Measurements from ENCODE around the gene TNFRSF6B.

TNFRSF6B gene

DNA sequence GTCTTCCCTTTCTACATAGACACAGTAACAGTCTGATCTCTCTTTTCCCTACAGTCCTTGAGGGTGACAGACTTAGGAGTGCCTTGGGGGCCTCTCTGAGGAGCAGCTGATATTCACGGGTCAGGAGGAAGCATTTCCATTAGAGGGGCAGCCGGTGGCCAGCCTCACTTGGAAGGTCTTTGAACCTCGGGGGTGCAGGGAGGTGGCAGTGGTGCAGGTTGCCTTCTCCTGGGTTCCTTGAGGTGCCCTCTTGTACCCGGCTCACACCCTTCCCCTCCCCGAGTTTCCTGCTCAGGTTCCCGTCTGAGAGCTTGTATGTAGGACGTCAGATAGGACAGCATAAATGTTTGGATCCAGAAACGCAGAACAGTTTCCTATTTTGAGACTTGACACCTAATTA is 35.8 kb upstream of the TNFRSF6B start:
- TF ChIP-seq GLIS3 (CRISPR knock-in tag; IDR thresholded peaks at IDR 0.05) (no peak), PPARA (CRISPR knock-in tag; IDR thresholded peaks at IDR 0.05; ENCODE audit: borderline replicate concordance) (no peak)
- no peak for ATAC-seq

DNA sequence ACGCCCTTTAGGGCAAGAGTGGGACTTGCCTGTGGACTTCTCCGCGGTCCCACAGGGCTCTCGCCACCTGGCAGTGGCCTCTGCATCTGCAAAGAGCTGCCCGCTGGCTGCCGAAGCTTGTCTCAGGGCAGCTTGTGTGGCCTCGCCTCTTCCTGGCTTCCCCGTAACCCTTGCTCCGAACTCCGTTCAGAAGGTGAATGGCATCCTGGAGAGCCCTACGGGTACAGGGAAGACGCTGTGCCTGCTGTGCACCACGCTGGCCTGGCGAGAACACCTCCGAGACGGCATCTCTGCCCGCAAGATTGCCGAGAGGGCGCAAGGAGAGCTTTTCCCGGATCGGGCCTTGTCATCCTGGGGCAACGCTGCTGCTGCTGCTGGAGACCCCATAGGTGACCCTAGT is 35.3 kb upstream of the TNFRSF6B start:
- no peak for ATAC-seq
- TF ChIP-seq RARB (CRISPR knock-in tag; IDR thresholded peaks at IDR 0.05) (no peak), TCF4 (CRISPR knock-in tag; IDR thresholded peaks at IDR 0.05; ENCODE audit: borderline replicate concordance) (no peak), ARNTL (CRISPR knock-in tag; IDR thresholded peaks at IDR 0.05; ENCODE audit: borderline replicate concordance, low read depth) (no peak), CSDC2 (CRISPR knock-in tag; IDR thresholded peaks at IDR 0.05) (no peak), ZFP30 (CRISPR knock-in tag; IDR thresholded peaks at IDR 0.05) (no peak)

DNA sequence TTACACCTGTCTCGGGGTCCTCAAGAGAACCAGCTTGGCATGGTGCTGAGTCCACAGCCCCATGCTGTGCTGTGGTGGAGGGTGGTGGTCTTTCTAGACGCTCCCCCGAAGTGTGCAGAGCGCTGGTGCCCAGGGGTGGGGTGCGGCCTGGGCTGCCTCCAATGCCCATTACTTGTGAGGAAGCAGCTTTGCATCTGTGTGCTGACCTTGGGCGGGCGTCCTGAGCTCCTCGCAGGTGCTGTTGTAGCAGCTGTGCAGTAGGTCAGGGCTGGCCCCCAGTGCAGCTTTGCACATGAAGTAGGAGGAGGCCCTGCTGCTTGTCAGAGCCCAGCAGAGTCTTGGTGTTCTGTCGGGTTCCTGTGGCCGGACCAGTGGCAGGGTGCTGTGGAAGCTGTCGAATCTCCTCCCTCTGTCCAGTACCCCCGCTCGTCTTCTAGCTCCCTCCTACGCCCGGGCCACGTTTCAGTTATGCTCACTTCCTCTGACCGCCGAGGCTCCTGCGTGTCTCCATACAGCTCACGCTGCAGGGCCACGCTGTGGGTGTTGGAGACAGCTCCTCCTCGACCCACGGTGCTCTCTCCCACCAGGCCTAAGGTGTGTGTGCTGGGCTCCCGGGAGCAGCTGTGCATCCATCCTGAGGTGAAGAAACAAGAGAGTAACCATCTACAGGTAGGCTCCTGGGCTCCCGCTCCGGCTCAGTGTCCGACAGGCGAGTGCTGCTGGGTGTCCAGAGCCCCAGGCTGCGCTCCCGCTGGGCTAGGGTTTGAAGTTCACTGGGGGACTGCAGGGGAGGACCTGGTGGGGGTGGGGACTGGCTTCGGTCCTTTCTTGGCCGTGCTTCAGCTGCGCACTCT is 34.3 kb upstream of the TNFRSF6B start:
- TF ChIP-seq GLIS3 (CRISPR knock-in tag; IDR thresholded peaks at IDR 0.05), result no peak
- no peak for TF ChIP-seq SNAI2 (CRISPR knock-in tag; IDR thresholded peaks at IDR 0.05)
- TF ChIP-seq, protein P1, sequence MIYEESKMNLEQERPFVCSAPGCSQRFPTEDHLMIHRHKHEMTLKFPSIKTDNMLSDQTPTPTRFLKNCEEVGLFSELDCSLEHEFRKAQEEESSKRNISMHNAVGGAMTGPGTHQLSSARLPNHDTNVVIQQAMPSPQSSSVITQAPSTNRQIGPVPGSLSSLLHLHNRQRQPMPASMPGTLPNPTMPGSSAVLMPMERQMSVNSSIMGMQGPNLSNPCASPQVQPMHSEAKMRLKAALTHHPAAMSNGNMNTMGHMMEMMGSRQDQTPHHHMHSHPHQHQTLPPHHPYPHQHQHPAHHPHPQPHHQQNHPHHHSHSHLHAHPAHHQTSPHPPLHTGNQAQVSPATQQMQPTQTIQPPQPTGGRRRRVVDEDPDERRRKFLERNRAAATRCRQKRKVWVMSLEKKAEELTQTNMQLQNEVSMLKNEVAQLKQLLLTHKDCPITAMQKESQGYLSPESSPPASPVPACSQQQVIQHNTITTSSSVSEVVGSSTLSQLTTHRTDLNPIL (CRISPR knock-in tag; IDR thresholded peaks at IDR 0.05; ENCODE audit: low read depth), result no peak
- TF ChIP-seq ZFP3 (CRISPR knock-in tag; IDR thresholded peaks at IDR 0.05), result no peak
- TF ChIP-seq, protein P2, sequence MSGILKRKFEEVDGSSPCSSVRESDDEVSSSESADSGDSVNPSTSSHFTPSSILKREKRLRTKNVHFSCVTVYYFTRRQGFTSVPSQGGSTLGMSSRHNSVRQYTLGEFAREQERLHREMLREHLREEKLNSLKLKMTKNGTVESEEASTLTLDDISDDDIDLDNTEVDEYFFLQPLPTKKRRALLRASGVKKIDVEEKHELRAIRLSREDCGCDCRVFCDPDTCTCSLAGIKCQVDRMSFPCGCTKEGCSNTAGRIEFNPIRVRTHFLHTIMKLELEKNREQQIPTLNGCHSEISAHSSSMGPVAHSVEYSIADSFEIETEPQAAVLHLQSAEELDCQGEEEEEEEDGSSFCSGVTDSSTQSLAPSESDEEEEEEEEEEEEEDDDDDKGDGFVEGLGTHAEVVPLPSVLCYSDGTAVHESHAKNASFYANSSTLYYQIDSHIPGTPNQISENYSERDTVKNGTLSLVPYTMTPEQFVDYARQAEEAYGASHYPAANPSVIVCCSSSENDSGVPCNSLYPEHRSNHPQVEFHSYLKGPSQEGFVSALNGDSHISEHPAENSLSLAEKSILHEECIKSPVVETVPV (CRISPR knock-in tag; IDR thresholded peaks at IDR 0.05), result no peak
- no peak for TF ChIP-seq ESRRG (CRISPR knock-in tag; IDR thresholded peaks at IDR 0.05)
- no peak for ATAC-seq

DNA sequence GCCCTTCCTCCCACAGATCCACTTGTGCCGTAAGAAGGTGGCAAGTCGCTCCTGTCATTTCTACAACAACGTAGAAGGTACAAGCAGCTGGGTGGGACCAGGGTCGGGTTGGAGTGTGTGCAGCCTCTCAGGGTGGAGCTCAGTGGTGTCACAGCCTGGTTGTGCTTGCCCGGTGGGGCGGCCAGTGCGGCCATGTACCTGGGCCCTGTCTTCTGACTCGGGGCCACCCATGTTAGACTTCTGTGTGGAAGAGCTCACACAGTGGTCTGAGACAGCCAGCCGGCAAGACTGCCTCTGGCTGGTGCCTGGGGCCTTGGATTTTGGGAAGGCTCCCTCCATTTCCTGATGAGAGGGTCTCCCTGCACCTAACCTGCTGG is 33.7 kb upstream of the TNFRSF6B start:
- TF ChIP-seq GLIS3 (CRISPR knock-in tag; IDR thresholded peaks at IDR 0.05), result no peak
- TF ChIP-seq TCF4 (CRISPR knock-in tag; IDR thresholded peaks at IDR 0.05; ENCODE audit: borderline replicate concordance), result no peak
- no peak for TF ChIP-seq BACH2 (CRISPR knock-in tag; IDR thresholded peaks at IDR 0.05; ENCODE audit: borderline replicate concordance)
- TF ChIP-seq ZC3H10 (CRISPR knock-in tag; IDR thresholded peaks at IDR 0.05), result no peak
- no peak for TF ChIP-seq ESRRG (CRISPR knock-in tag; IDR thresholded peaks at IDR 0.05)
- TF ChIP-seq, protein P1 (CRISPR knock-in tag; IDR thresholded peaks at IDR 0.05; ENCODE audit: low read depth), result no peak
- TF ChIP-seq TOX (CRISPR knock-in tag; IDR thresholded peaks at IDR 0.05; ENCODE audit: borderline replicate concordance), result no peak
- no peak for TF ChIP-seq ZFP30 (CRISPR knock-in tag; IDR thresholded peaks at IDR 0.05)
- TF ChIP-seq ZNF565 (CRISPR knock-in tag; conservative IDR thresholded peaks at IDR 0.05; ENCODE audit: low read depth), result no peak
- TF ChIP-seq, protein P2 (CRISPR knock-in tag; IDR thresholded peaks at IDR 0.05), result no peak
- TF ChIP-seq SNAI2 (CRISPR knock-in tag; IDR thresholded peaks at IDR 0.05), result no peak
- TF ChIP-seq RARB (CRISPR knock-in tag; IDR thresholded peaks at IDR 0.05), result no peak
- no peak for TF ChIP-seq ZNF8 (CRISPR knock-in tag; IDR thresholded peaks at IDR 0.05)
- TF ChIP-seq ZNF70 (CRISPR knock-in tag; IDR thresholded peaks at IDR 0.05), result no peak
- no peak for ATAC-seq

DNA sequence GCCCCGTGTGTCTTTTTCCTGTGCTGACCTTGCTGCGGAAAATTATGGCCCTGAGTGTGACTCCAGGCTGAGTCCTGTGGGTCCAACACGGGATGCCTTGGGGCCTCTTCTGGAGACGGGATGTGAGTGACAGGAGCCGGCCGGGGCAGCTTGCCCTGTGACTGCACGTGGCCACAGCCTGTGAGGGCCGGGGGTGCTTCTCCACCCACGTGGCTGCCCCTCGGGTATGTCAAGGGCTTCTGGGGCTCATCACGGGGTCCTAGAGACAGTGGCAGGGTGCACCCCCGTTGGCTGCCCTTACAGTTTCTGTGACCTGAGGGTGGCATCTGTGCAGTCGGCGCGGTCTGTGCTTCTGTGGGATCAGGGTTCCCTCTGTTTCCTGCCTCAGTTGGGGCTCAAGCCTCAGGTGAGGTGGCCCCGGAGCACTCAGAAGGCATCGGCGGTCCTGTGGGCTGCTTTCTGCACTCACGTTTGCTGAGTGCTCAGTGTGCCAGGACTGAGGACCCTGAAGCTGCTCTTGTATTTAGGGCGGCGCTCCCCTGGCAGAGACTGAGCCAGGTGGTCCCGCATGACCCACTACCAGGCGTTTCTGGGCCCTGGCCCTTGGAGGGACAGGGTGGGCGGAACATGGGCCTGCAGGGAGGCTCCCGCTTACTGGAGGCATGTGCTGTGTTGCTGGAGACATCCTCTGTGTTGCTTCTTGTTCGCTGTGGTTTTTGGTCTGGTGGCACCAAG is 33.0 kb upstream of the TNFRSF6B start:
- ATAC-seq, result no peak
- no peak for TF ChIP-seq GLIS3 (CRISPR knock-in tag; IDR thresholded peaks at IDR 0.05)
- TF ChIP-seq CSDC2 (CRISPR knock-in tag; IDR thresholded peaks at IDR 0.05), result no peak
- no peak for TF ChIP-seq OSR1 (CRISPR knock-in tag; IDR thresholded peaks at IDR 0.05)
- TF ChIP-seq ARNTL (CRISPR knock-in tag; IDR thresholded peaks at IDR 0.05; ENCODE audit: borderline replicate concordance, low read depth), result no peak
- TF ChIP-seq, protein P2 (CRISPR knock-in tag; IDR thresholded peaks at IDR 0.05), result no peak
- TF ChIP-seq ISL1 (CRISPR knock-in tag; IDR thresholded peaks at IDR 0.05), result no peak

Data from SK-N-SH treated with all-trans-retinoic acid at 6 μM for 48 hours (cell line).